ENCODE results near the gene ESAM. TPM values are rescaled to one million over a fixed set of nuclear protein-coding genes. Genes with fewer than 3 reads are reported as not detected.
A peak's percentile ranks its signal among the peaks of the same experiment; 100 is the strongest.

ESAM gene
- total RNA-seq, 2 experiments from 2014 or later, result 0.60 to 0.65 TPM

GRCh38 chr11:124743050-124743449, 19.0 kb downstream of the ESAM start:
- Mint-ChIP-seq H3K27ac (no peak overlapping the region), H3K9me3 (no peaks in the 10 kb centered on the region), H3K4me3 (no peak overlapping the region), H3K36me3 (ENCODE audit: low read depth) (peaks cover 1% of the 10 kb centered on the region), H3K27me3 (peaks cover 15% of the 10 kb centered on the region), H3K4me1 (ENCODE audit: low read depth) (peaks cover 18% of the 10 kb centered on the region)
- DNase-seq, result no peak
- no peak for ATAC-seq
- intact Hi-C loops (cut with micrococcal nuclease), result no loop called here
- POLR2A ChIA-PET, result no interaction called here
- TF ChIP-seq, protein P1, sequence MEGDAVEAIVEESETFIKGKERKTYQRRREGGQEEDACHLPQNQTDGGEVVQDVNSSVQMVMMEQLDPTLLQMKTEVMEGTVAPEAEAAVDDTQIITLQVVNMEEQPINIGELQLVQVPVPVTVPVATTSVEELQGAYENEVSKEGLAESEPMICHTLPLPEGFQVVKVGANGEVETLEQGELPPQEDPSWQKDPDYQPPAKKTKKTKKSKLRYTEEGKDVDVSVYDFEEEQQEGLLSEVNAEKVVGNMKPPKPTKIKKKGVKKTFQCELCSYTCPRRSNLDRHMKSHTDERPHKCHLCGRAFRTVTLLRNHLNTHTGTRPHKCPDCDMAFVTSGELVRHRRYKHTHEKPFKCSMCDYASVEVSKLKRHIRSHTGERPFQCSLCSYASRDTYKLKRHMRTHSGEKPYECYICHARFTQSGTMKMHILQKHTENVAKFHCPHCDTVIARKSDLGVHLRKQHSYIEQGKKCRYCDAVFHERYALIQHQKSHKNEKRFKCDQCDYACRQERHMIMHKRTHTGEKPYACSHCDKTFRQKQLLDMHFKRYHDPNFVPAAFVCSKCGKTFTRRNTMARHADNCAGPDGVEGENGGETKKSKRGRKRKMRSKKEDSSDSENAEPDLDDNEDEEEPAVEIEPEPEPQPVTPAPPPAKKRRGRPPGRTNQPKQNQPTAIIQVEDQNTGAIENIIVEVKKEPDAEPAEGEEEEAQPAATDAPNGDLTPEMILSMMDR (IDR thresholded peaks at IDR 0.05), result no peak
- CTCF ChIA-PET, result interaction anchor here (1.0 to 9.5 kb wide), 6 partner anchors 14 to 399 kb away, joined by 3 to 77 read pairs (median 8); partner anchors contain the start of genes ESAM, SIAE and SPA17

GRCh38 chr11:124742555-124742954, 19.5 kb downstream of the ESAM start:
- H3K4me3 Mint-ChIP-seq, result no peak overlapping the region
- peaks cover 15% of the 10 kb centered on the region for H3K27me3 Mint-ChIP-seq
- H3K9me3 Mint-ChIP-seq, result no peaks in the 10 kb centered on the region
- ChIA-PET CTCF (interaction anchor here (1.0 to 9.5 kb wide), 5 partner anchors 14 to 399 kb away, joined by 3 to 77 read pairs (median 11); partner anchors contain the start of genes ESAM, SIAE and SPA17), POLR2A (no interaction called here)
- TF ChIP-seq, protein P1 (IDR thresholded peaks at IDR 0.05), result no peak
- ATAC-seq (no peak), DNase-seq (no peak)
- peaks cover 18% of the 10 kb centered on the region for H3K4me1 Mint-ChIP-seq (ENCODE audit: low read depth)
- no peak overlapping the region for H3K27ac Mint-ChIP-seq
- peaks cover 1% of the 10 kb centered on the region for H3K36me3 Mint-ChIP-seq (ENCODE audit: low read depth)
- intact Hi-C loops (cut with micrococcal nuclease), result no loop called here

DNA sequence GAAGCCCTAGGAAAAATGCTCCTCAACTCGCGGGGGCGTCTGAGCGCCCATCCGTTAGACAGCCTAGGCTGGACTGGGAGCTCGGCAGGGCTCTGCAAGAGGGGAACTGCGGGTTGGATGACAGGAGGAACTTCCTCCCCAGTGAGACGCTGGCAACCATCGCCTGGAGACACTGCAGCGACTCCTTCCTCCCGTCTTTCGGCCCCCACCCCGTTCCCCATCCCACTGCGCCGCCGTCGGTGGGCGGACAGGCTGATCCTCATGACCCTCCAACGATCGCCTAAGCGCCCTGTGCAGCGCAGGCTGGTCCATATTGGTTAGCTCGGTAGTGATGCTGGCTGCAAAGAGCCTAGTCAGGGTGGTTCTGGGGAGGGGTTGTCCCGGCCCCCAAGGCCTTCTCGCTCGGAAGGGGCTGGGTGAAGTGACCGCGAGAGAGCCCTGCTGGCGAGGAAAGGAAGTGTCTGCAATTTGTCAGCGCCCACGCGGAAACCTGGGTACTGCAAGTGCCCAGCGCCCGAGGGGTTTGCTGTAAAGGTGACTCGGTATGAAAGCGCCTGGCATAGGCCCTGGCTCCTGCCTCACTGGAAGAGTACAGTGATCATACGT, 21.7 kb downstream of the ESAM start:
- ChIA-PET CTCF (interaction anchor here (0.6 to 9.5 kb wide), 15 partner anchors 8 to 98 kb away, joined by 3 to 77 read pairs (median 3); no protein-coding TSS in a partner anchor), POLR2A (interaction anchor here (0.8 to 2.1 kb wide), 2 partner anchors 13 to 18 kb away, joined by 3 to 5 read pairs; no protein-coding TSS in a partner anchor)

DNA sequence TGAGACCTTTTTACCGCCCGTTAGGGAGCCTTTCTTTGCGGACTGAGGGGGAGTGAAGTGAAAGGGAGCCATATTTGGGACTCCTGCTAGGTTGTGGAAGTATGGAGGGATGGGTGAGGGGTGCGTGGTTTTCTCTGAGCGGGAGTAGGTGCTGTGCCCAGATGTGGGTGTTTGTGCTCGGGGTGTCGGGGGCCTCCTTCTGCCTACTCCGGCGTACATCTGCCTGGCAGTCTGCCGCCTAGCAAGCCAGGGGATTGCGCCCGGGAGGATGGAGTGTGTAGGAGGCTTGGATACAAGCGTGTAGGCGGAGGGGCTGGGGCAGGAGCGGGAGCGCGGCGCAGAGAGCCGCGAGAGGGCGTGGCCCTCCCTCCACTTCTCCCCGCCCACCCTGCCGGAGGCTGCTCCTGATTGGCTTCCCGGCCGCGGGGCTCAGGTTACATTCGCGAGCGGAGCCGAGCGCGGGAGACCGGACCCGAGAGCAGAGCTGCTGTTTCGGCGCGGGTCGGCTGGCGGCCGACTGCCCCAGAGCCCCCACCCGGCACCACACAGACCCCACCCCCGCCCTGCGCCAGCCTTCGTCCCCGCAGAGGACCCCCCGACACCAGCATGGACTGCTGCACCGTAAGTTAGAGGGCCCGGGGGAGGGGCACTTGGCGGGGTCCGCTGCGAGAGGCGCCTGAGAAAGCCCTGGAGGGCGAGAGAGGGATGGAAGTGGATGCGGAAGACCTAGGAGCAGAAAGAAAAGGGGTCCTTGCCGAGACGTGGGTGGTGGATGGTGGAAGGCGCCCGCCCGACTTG, 22.4 kb downstream of the ESAM start, which contains the start of gene NRGN:
TSS of gene NRGN (plus strand) at position 464 of the 798 bp plus-strand sequence. CDS start at position 607, 143 bp downstream.
- peaks cover 1% of the 10 kb centered on the region for H3K36me3 Mint-ChIP-seq (ENCODE audit: low read depth)
- POLR2A ChIA-PET, result interaction anchor here (0.8 to 2.1 kb wide), 3 partner anchors 13 to 19 kb away, joined by 3 to 5 read pairs (median 3); no protein-coding TSS in a partner anchor
- intact Hi-C loops (cut with micrococcal nuclease), result no loop called here

More for the DNA sequence above, 21.7 kb downstream of the ESAM start:
- ATAC-seq, result peak; percentile 68
- H3K4me1 Mint-ChIP-seq (ENCODE audit: low read depth), result peaks cover 16% of the 10 kb centered on the region
- peak; percentile 82 for DNase-seq
- peaks cover 1% of the 10 kb centered on the region for H3K36me3 Mint-ChIP-seq (ENCODE audit: low read depth)
- peaks cover 15% of the 10 kb centered on the region for H3K27me3 Mint-ChIP-seq
- TF ChIP-seq, protein P1 (IDR thresholded peaks at IDR 0.05), result peak; percentile 65
- H3K4me3 Mint-ChIP-seq, result peak overlapping the region; percentile 79
- H3K27ac Mint-ChIP-seq, result no peak overlapping the region
- intact Hi-C loops (cut with micrococcal nuclease), result no loop called here
- H3K9me3 Mint-ChIP-seq, result no peaks in the 10 kb centered on the region

More for the DNA sequence above, 22.4 kb downstream of the ESAM start, which contains the start of gene NRGN:
- Mint-ChIP-seq H3K27me3 (peaks cover 15% of the 10 kb centered on the region), H3K27ac (peak within 1 kb of the TSS; percentile 8), H3K9me3 (no peaks in the 10 kb centered on the region), H3K4me1 (ENCODE audit: low read depth) (peaks cover 14% of the 10 kb centered on the region), H3K4me3 (peak within 1 kb of the TSS; percentile 79)
- TF ChIP-seq, protein P1 (IDR thresholded peaks at IDR 0.05), result no peak
- CTCF ChIA-PET, result interaction anchor here (0.6 to 2.0 kb wide), 12 partner anchors 8 to 98 kb away, joined by 3 to 8 read pairs (median 3); no protein-coding TSS in a partner anchor
- ATAC-seq (peak; percentile 95), DNase-seq (peak; percentile 91)
